ENCODE data around the gene AKAP6. TPM values are rescaled to one million over a fixed set of nuclear protein-coding genes. Genes with fewer than 3 reads are reported as not detected.
A peak's percentile ranks its signal among the peaks of the same experiment; 100 is the strongest.
"Not testable (repeated sequence)": the region's sequence is repeated elsewhere in the genome, so short reads cannot be mapped to it uniquely, and the experiment has no call there.

Gene AKAP6
- total and polyA plus RNA-seq, 10 of the 15 experiments (the other 5 are each of a cell fraction or from before 2014, with no cell fraction given): 0.35 to 5.9 (median 2.2) TPM

DNA sequence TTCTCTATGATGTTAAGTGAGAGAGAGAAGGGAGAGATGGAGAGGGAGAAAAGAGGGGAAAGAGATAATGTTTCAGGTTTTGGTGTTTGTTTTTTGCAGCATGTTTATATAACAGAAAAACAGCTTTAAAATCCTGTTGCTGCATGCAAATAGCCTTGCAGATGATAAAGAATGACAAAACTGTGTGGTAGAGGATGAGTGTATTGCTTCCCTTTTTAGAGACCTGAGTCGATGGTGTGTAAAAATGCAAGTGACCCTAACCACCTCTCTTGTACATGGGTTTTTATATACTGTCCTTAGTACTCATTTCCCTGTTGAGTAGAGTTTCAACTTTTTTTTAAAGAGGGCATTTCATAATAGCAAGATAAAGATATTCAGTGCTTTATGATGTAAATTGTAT lies 249.1 kb downstream of the AKAP6 start (continued):
- peak; percentile 87 for TF ChIP-seq RUNX3 (IDR thresholded peaks at IDR 0.05; ENCODE audit: low read length)
- no peak for TF ChIP-seq MTA3 (IDR thresholded peaks at IDR 0.05; ENCODE audit: borderline replicate concordance, low read length)
- no peak for TF ChIP-seq ETV6 (conservative IDR thresholded peaks at IDR 0.05 in 1 of 2, IDR thresholded peaks at IDR 0.05 in 1 of 2; ENCODE audit: borderline replicate concordance in 1 of 2, low read depth in 1 of 2)
- TF ChIP-seq EP300 (IDR thresholded peaks at IDR 0.05; ENCODE audit: borderline replicate concordance in 1 of 2, control insufficient read depth in 1 of 2, low read depth in 2 of 2, low read length in 2 of 2): 0 out of 4 replicates have a peak, but pooled peaks of 1 of the 2 experiments have one; percentile 36
- no peak for TF ChIP-seq SMAD5 (IDR thresholded peaks at IDR 0.05; ENCODE audit: low read depth)
- no peak for TF ChIP-seq STAT3 (IDR thresholded peaks at IDR 0.05; ENCODE audit: low read depth, low read length)
- peak; percentile 43; the same call in 1 of the 2 replicates for TF ChIP-seq NFIC (IDR thresholded peaks at IDR 0.05; ENCODE audit: low read depth, low read length)
- TF ChIP-seq FOXK2 (IDR thresholded peaks at IDR 0.05): no peak
- TF ChIP-seq ATF7 (IDR thresholded peaks at IDR 0.05; ENCODE audit: low read depth): peak; percentile 18; the same call in 1 of the 2 replicates

DNA sequence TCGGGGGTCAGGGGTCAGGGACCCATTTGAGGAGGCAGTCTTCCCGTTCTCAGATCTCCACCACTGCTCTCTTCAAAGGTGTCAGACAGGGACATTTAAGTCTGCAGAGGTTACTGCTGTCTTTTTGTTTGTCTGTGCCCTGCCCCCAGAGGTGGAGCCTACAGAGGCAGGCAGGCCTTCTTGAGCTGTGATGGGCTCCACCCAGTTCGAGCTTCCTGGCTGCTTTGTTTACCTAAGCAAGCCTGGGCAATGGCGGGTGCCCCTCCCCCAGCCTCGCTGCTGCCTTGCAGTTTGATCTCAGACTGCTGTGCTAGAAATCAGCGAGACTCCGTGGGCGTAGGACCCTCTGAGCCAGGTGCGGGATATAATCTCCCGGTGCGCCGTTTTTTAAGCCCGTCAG lies 254.3 kb downstream of the AKAP6 start:
- DNase-seq (ENCODE audit: low read depth, low spot score); FAIRE-seq; H2AFZ ChIP-seq (ENCODE audit: control insufficient read depth, low read depth, low read length); H4K20me1 ChIP-seq (ENCODE audit: control insufficient read depth, insufficient read depth); H3K9ac ChIP-seq (ENCODE audit: control insufficient read depth, insufficient read depth, low read length); H3K4me3 ChIP-seq; H3K4me2 ChIP-seq (ENCODE audit: control insufficient read depth, insufficient read depth); BruUV-seq (replicated peaks); H3K4me1 ChIP-seq (ENCODE audit: control insufficient read depth, insufficient read depth, low read length); ATAC-seq; H3K27ac ChIP-seq (ENCODE audit: control insufficient read depth, insufficient read depth); intact Hi-C loops (cut with micrococcal nuclease; ENCODE audit: unreplicated experiment); H3K27me3 ChIP-seq (replicated peaks in 1 of 2; ENCODE audit: control insufficient read depth in 2 of 2, insufficient read depth in 2 of 2, low read length in 1 of 2); in situ Hi-C loops (cut with MboI); CTCF ChIA-PET; H3K9me3 ChIP-seq (replicated peaks; ENCODE audit: control insufficient read depth, insufficient read depth, low read length); SMC1A ChIA-PET (ENCODE audit: uncharacterized antibody, unreplicated experiment); POLR2A ChIA-PET; H3K36me3 ChIP-seq (ENCODE audit: control insufficient read depth in 2 of 2, insufficient read depth in 2 of 2, low read length in 1 of 2); H3K79me2 ChIP-seq (ENCODE audit: control insufficient read depth, insufficient read depth, low read length); RAD21 ChIA-PET (ENCODE audit: unreplicated experiment): not testable (repeated sequence)
- WGBS (ENCODE audit: insufficient coverage, insufficient replicate concordance, low lambda C conversion rate, missing lambda C conversion rate): 64% methylated on average over 12 of the region's 13 CpGs
